Prostate gland (tissue), 2 donors: ENCODE measurements around the gene HPX.

Source experiments
- CTCF ChIP-seq, 4 experiments: fragments of 200-600 bp in 2 of 4; fragments of 450-650 bp in 2 of 4; sonication (generic) in 2 of 4; IDR thresholded peaks; 1 replicate in 3 of 4; 2 replicates in 1 of 4; pipeline ENCODE4 v1.5.1; 2016 to 2019; ENCODE audit warnings: antibody characterized with exemption in 4 of 4, mild to moderate bottlenecking in 2 of 4, moderate library complexity in 2 of 4
- POLR2A ChIP-seq: fragments of 450-650 bp; IDR thresholded peaks from one replicate; pipeline ENCODE4 v1.6.1; 2016; ENCODE audit warnings: antibody characterized with exemption, mild to moderate bottlenecking
- POLR2AphosphoS5 ChIP-seq: sonication (generic); formaldehyde crosslinking; IDR thresholded peaks from one replicate; pipeline ENCODE4 v1.6.1; 2017; ENCODE audit warnings: antibody characterized with exemption

GRCh38 chr11:6486938-6487337 lies 46.2 kb upstream of the HPX start:
- TF ChIP-seq CTCF (IDR thresholded peaks at IDR 0.05) (no peak), POLR2A (no peak), POLR2AphosphoS5 (no peak)
